Naive thymus-derived CD4-positive, alpha-beta T cell (primary cell): Measurements from ENCODE around the gene NTM. TPM values are rescaled to one million over a fixed set of nuclear protein-coding genes. Genes with fewer than 3 reads are reported as not detected.
A peak's percentile ranks its signal among the peaks of the same experiment; 100 is the strongest.

Experiments used
- ATAC-seq: fragments of 150-1000 bp; cut with Tn5 transposase; 2 replicates; pipeline ENCODE4 v1.10.0; 2021; ENCODE audit warnings: mild to moderate bottlenecking, moderate library complexity
- CTCF ChIA-PET: fragments of 350-600 bp; sonication (Branson Sonifier 250); formaldehyde crosslinking; loops from one replicate; lab custom pipeline; 2021; ENCODE audit warnings: antibody characterized with exemption; lab: Charles Lee
- POLR2A ChIA-PET: fragments of 350-600 bp; sonication (Branson Sonifier 250); formaldehyde crosslinking; loops from one replicate; lab custom pipeline; 2021; ENCODE audit warnings: antibody characterized with exemption, inconsistent platforms; lab: Charles Lee
- DNase-seq, 9 donors: peaks; one replicate each; pipeline versions ENCODE4 v3.0.0 to v3.0.0-alpha.2; 2020 to 2022; ENCODE audit warnings: mixed read lengths in 1 of 9
- H3K27ac ChIP-seq: one replicate; pipeline ENCODE4 v1.7.0; 2013; ENCODE audit warnings: mild to moderate bottlenecking, low read depth, low read length, moderate library complexity
- H3K27me3 ChIP-seq, 2 donors: one replicate each; pipeline ENCODE4 v1.7.0; 2013; ENCODE audit warnings: low read length in 2 of 2, mild to moderate bottlenecking in 2 of 2, moderate library complexity in 2 of 2; ENCODE audit not compliant: control insufficient read depth in 2 of 2, insufficient read depth in 2 of 2
- H3K36me3 ChIP-seq, 3 experiments: 1 replicate in 2 of 3; 2 replicates in 1 of 3; pipeline ENCODE4 v1.7.0; 2013; ENCODE audit warnings: low read length in 3 of 3, mild to moderate bottlenecking in 3 of 3, moderate library complexity in 1 of 3; ENCODE audit not compliant: insufficient read depth in 3 of 3, control insufficient read depth in 2 of 3
- H3K4me1 ChIP-seq, 2 donors: one replicate each; pipeline ENCODE4 v1.7.0; 2013; ENCODE audit warnings: low read length in 2 of 2, mild to moderate bottlenecking in 2 of 2, moderate library complexity in 1 of 2; ENCODE audit not compliant: control insufficient read depth in 2 of 2, insufficient read depth in 2 of 2
- H3K4me3 ChIP-seq: 2 replicates; pipeline ENCODE4 v1.7.0; 2013; ENCODE audit warnings: mild to moderate bottlenecking, low read length
- H3K9me3 ChIP-seq, 3 experiments: 1 replicate in 2 of 3; 2 replicates in 1 of 3; pipeline ENCODE4 v1.7.0; 2013; ENCODE audit warnings: low read length in 3 of 3; ENCODE audit not compliant: control insufficient read depth in 2 of 3
- H3K27ac Mint-ChIP-seq, 9 donors: one replicate each; pipeline ENCODE4 v1.8.0; 2020 to 2022; ENCODE audit warnings: mixed read lengths in 9 of 9, mild to moderate bottlenecking in 8 of 9, moderate library complexity in 5 of 9, inconsistent platforms in 2 of 9
- H3K27me3 Mint-ChIP-seq, 5 donors: one replicate each; pipeline ENCODE4 v1.8.0; 2021 to 2022; ENCODE audit warnings: mixed read lengths in 5 of 5, mild to moderate bottlenecking in 1 of 5
- H3K36me3 Mint-ChIP-seq, 5 donors: one replicate each; pipeline ENCODE4 v1.8.0; 2020 to 2022; ENCODE audit warnings: mixed read lengths in 5 of 5, mild to moderate bottlenecking in 3 of 5, inconsistent platforms in 1 of 5
- H3K4me1 Mint-ChIP-seq, 7 donors: one replicate each; pipeline ENCODE4 v1.8.0; 2020 to 2022; ENCODE audit warnings: mixed read lengths in 7 of 7, mild to moderate bottlenecking in 3 of 7, inconsistent platforms in 1 of 7
- H3K4me3 Mint-ChIP-seq, 10 donors: one replicate each; pipeline ENCODE4 v1.8.0; 2020 to 2022; ENCODE audit warnings: mild to moderate bottlenecking in 10 of 10, mixed read lengths in 10 of 10, moderate library complexity in 6 of 10, inconsistent platforms in 2 of 10
- H3K9me3 Mint-ChIP-seq, 11 donors: one replicate each; pipeline ENCODE4 v1.8.0; 2020 to 2022; ENCODE audit warnings: mixed read lengths in 11 of 11, mild to moderate bottlenecking in 4 of 11, inconsistent platforms in 1 of 11, moderate library complexity in 1 of 11
- intact Hi-C, 2 donors: fragments of 100-400 bp; cut with micrococcal nuclease; formaldehyde crosslinking; loops; one replicate each; pipeline ENCODE4 v1.15.1; 2023
- polyA plus RNA-seq, 2 donors: library from polyadenylated mRNA; unstranded; fragments of 300-500 nt; fragmentation: Illumina TruSeq; gene quantifications; one replicate each; pipeline ENCODE4 v1.2.3, GENCODE V29; 2021
- total RNA-seq, 6 experiments: library from RNA in 5 of 6; stranded (reverse) in 5 of 6; gene quantifications; 1 replicate in 5 of 6; 2 replicates in 1 of 6; pipeline ENCODE4 v1.2.3 and lab custom pipeline; 2021 to 2026

NTM gene
- total and polyA plus RNA-seq, 7 experiments from 2014 or later = not detected

GRCh38 chr11:132026746-132027145, 656.3 kb downstream of the NTM start:
- ChIA-PET CTCF (no interaction called here), POLR2A (no interaction called here)
- no peak overlapping the region for H3K4me3 Mint-ChIP-seq
- H3K4me1 ChIP-seq = no peaks in the 10 kb centered on the region
- H3K4me1 Mint-ChIP-seq = peaks cover 0 to 2% (median 0%) of the 10 kb centered on the region in 7 donors
- no peak for DNase-seq
- no peaks in the 10 kb centered on the region for H3K27me3 ChIP-seq
- intact Hi-C loops = no loop called here
- no peak overlapping the region for H3K27ac ChIP-seq
- no peak overlapping the region for H3K27ac Mint-ChIP-seq
- H3K36me3 Mint-ChIP-seq = no peaks in the 10 kb centered on the region
- H3K9me3 Mint-ChIP-seq = peaks cover 0 to 7% (median 5%) of the 10 kb centered on the region in 11 donors
- H3K9me3 ChIP-seq = no peaks in the 10 kb centered on the region
- H3K36me3 ChIP-seq = no peaks in the 10 kb centered on the region
- ATAC-seq = no peak
- no peak overlapping the region for H3K4me3 ChIP-seq
- peaks cover 0 to 5% (median 0%) of the 10 kb centered on the region in 5 donors for H3K27me3 Mint-ChIP-seq

GRCh38 chr11:132028380-132029240, 658.2 kb downstream of the NTM start:
- H3K36me3 Mint-ChIP-seq = no peaks in the 10 kb centered on the region
- Histone ChIP-seq H3K27me3 (no peaks in the 10 kb centered on the region), H3K36me3 (no peaks in the 10 kb centered on the region), H3K27ac (no peak overlapping the region), H3K9me3 (no peaks in the 10 kb centered on the region), H3K4me3 (no peak overlapping the region), H3K4me1 (no peaks in the 10 kb centered on the region)
- H3K9me3 Mint-ChIP-seq = peaks cover 0 to 10% (median 3%) of the 10 kb centered on the region in 11 donors
- peaks cover 0 to 2% (median 0%) of the 10 kb centered on the region in 7 donors for H3K4me1 Mint-ChIP-seq
- ChIA-PET CTCF (no interaction called here), POLR2A (no interaction called here)
- intact Hi-C loops = loop anchor here in 1 of 2 donors (1.0 kb wide), 1 partner anchor 280 kb away; no protein-coding TSS in a partner anchor
- DNase-seq = no peak
- ATAC-seq = peak; percentile 45
- H3K4me3 Mint-ChIP-seq = no peak overlapping the region
- no peak overlapping the region for H3K27ac Mint-ChIP-seq
- H3K27me3 Mint-ChIP-seq = peaks cover 0 to 1% (median 0%) of the 10 kb centered on the region in 5 donors

GRCh38 chr11:132030896-132031295, 660.5 kb downstream of the NTM start:
- intact Hi-C loops = no loop called here
- ATAC-seq (no peak), DNase-seq (no peak)
- Histone ChIP-seq H3K36me3 (no peaks in the 10 kb centered on the region), H3K27ac (no peak overlapping the region), H3K4me3 (no peak overlapping the region), H3K9me3 (no peaks in the 10 kb centered on the region), H3K4me1 (no peaks in the 10 kb centered on the region), H3K27me3 (no peaks in the 10 kb centered on the region)
- no peak overlapping the region for H3K27ac Mint-ChIP-seq
- peaks cover 0 to 6% (median 0%) of the 10 kb centered on the region in 5 donors for H3K27me3 Mint-ChIP-seq
- ChIA-PET POLR2A (no interaction called here), CTCF (no interaction called here)
- no peaks in the 10 kb centered on the region for H3K36me3 Mint-ChIP-seq
- H3K4me3 Mint-ChIP-seq = no peak overlapping the region
- peaks cover 0 to 10% (median 2%) of the 10 kb centered on the region in 11 donors for H3K9me3 Mint-ChIP-seq
- H3K4me1 Mint-ChIP-seq = peaks cover 0 to 2% (median 0%) of the 10 kb centered on the region in 7 donors

- H3K36me3 ChIP-seq = no peaks in the 10 kb centered on the region
- peaks cover 0 to 7% (median 0%) of the 10 kb centered on the region in 11 donors for H3K9me3 Mint-ChIP-seq
- H3K27me3 Mint-ChIP-seq = peaks cover 0 to 6% (median 0%) of the 10 kb centered on the region in 5 donors
- no peak overlapping the region for H3K27ac ChIP-seq
- no peak for DNase-seq
- no peak overlapping the region for H3K27ac Mint-ChIP-seq
- no peaks in the 10 kb centered on the region for H3K4me1 ChIP-seq
- H3K4me3 ChIP-seq = no peak overlapping the region
- no peaks in the 10 kb centered on the region for H3K36me3 Mint-ChIP-seq
- no peaks in the 10 kb centered on the region for H3K27me3 ChIP-seq
- no peak for ATAC-seq
- intact Hi-C loops = no loop called here
- POLR2A ChIA-PET = no interaction called here
- no peaks in the 10 kb centered on the region for H3K9me3 ChIP-seq
- CTCF ChIA-PET = no interaction called here
- no peak overlapping the region for H3K4me3 Mint-ChIP-seq
- H3K4me1 Mint-ChIP-seq = peaks cover 0 to 2% (median 0%) of the 10 kb centered on the region in 7 donors
Observed at GRCh38 chr11:132032555-132032954, 662.1 kb downstream of the NTM start.

GRCh38 chr11:132033051-132033450, 662.6 kb downstream of the NTM start:
- intact Hi-C loops = no loop called here
- POLR2A ChIA-PET = no interaction called here

GRCh38 chr11:132035228-132035627, 664.8 kb downstream of the NTM start:
- POLR2A ChIA-PET = no interaction called here
- CTCF ChIA-PET = no interaction called here
- peaks cover 0 to 5% (median 0%) of the 10 kb centered on the region in 7 donors for H3K4me1 Mint-ChIP-seq
- H3K27me3 ChIP-seq = no peaks in the 10 kb centered on the region
- H3K27me3 Mint-ChIP-seq = peaks cover 0 to 6% (median 0%) of the 10 kb centered on the region in 5 donors
- H3K4me3 ChIP-seq = no peak overlapping the region
- ATAC-seq (no peak), DNase-seq (no peak)
- no peak overlapping the region for H3K27ac ChIP-seq
- intact Hi-C loops = no loop called here
- H3K9me3 Mint-ChIP-seq = peaks cover 0 to 7% (median 0%) of the 10 kb centered on the region in 11 donors
- H3K36me3 Mint-ChIP-seq = no peaks in the 10 kb centered on the region
- no peaks in the 10 kb centered on the region for H3K4me1 ChIP-seq
- H3K27ac Mint-ChIP-seq = no peak overlapping the region
- no peak overlapping the region for H3K4me3 Mint-ChIP-seq
- no peaks in the 10 kb centered on the region for H3K9me3 ChIP-seq
- no peaks in the 10 kb centered on the region for H3K36me3 ChIP-seq

More at GRCh38 chr11:132033051-132033450, 662.6 kb downstream of the NTM start:
- CTCF ChIA-PET = no interaction called here
- Histone ChIP-seq H3K27me3 (no peaks in the 10 kb centered on the region), H3K4me3 (no peak overlapping the region), H3K9me3 (no peaks in the 10 kb centered on the region), H3K36me3 (no peaks in the 10 kb centered on the region), H3K27ac (no peak overlapping the region), H3K4me1 (no peaks in the 10 kb centered on the region)
- peaks cover 0 to 6% (median 0%) of the 10 kb centered on the region in 5 donors for H3K27me3 Mint-ChIP-seq
- no peak overlapping the region for H3K4me3 Mint-ChIP-seq
- ATAC-seq (no peak), DNase-seq (no peak)
- peaks cover 0 to 2% (median 0%) of the 10 kb centered on the region in 7 donors for H3K4me1 Mint-ChIP-seq
- no peaks in the 10 kb centered on the region for H3K36me3 Mint-ChIP-seq
- H3K9me3 Mint-ChIP-seq = peaks cover 0 to 7% (median 0%) of the 10 kb centered on the region in 11 donors
- no peak overlapping the region for H3K27ac Mint-ChIP-seq
